Thymus (tissue), 11 donors: ENCODE results near the gene NPW. TPM values are rescaled to one million over a fixed set of nuclear protein-coding genes. Genes with fewer than 3 reads are reported as not detected.

Experiments used
- DNase-seq, 9 donors: peaks; one replicate each; pipeline ENCODE4 v3.0.0-alpha.2; 2013; ENCODE audit warnings: low spot score in 9 of 9, low read depth in 6 of 9, missing footprints in 1 of 9
- H3K27ac ChIP-seq, 2 donors: one replicate each; pipeline ENCODE4 v1.5.1; 2013; ENCODE audit warnings: control low read depth in 1 of 2, low read depth in 1 of 2, low read length in 1 of 2, mild to moderate bottlenecking in 1 of 2, moderate library complexity in 1 of 2
- H3K27me3 ChIP-seq, 2 donors: one replicate each; pipeline ENCODE4 v1.5.1; 2013; ENCODE audit warnings: low read length in 1 of 2; ENCODE audit not compliant: control insufficient read depth in 2 of 2, insufficient read depth in 1 of 2
- H3K36me3 ChIP-seq, 2 donors: one replicate each; pipeline ENCODE4 v1.5.1; 2013; ENCODE audit warnings: low read length in 1 of 2, mild to moderate bottlenecking in 1 of 2, moderate library complexity in 1 of 2; ENCODE audit not compliant: control insufficient read depth in 2 of 2, insufficient read depth in 2 of 2
- H3K4me1 ChIP-seq, 2 donors: one replicate each; pipeline ENCODE4 v1.5.1; 2013; ENCODE audit warnings: low read length in 2 of 2; ENCODE audit not compliant: control insufficient read depth in 2 of 2, insufficient read depth in 2 of 2
- H3K4me3 ChIP-seq, 2 donors: one replicate each; pipeline ENCODE4 v1.5.1; 2013; ENCODE audit warnings: low read length in 2 of 2, control low read depth in 1 of 2, mild to moderate bottlenecking in 1 of 2
- H3K9me3 ChIP-seq, 2 donors: one replicate each; pipeline ENCODE4 v1.5.1; 2013; ENCODE audit warnings: low read length in 1 of 2, mild to moderate bottlenecking in 1 of 2; ENCODE audit not compliant: control insufficient read depth in 2 of 2, insufficient read depth in 1 of 2
- WGBS: extraction: QIAGEN DNeasy Blood & Tissue Kit; methylation state at CpG from one replicate; pipeline ENCODE4 v1.1.7; 2013; 5-methylcytosine and 5-hydroxymethylcytosine counted together
- polyA plus RNA-seq: library from polyadenylated mRNA; stranded (reverse); fragments of 200-250 nt; gene quantifications from one replicate; pipeline ENCODE4 v1.2.3, GENCODE V29; 2013
- total RNA-seq: library from RNA; stranded (reverse); fragments of 120-200 nt; gene quantifications from one replicate; pipeline ENCODE4 v1.2.4, GENCODE V29; 2013
- donor health status: healthy.

Gene NPW
- total and polyA plus RNA-seq, 2 donors = 0.66 to 1.2 TPM

GRCh38 chr16:1982991-1983543, 36.5 kb upstream of the NPW start:
- peaks cover 60 to 78% of the 10 kb centered on the region in 2 donors for H3K27me3 ChIP-seq
- no peak for DNase-seq
- H3K9me3 ChIP-seq = peaks cover 2 to 25% of the 10 kb centered on the region in 2 donors
- peaks cover 16 to 17% of the 10 kb centered on the region in 2 donors for H3K36me3 ChIP-seq
- H3K4me3 ChIP-seq = peak overlapping the region in 1 of 2 donors; percentile 80
- no peak overlapping the region for H3K27ac ChIP-seq
- 28% methylated on average over 19 of the region's 19 CpGs for WGBS
- peaks cover 10 to 22% of the 10 kb centered on the region in 2 donors for H3K4me1 ChIP-seq

- WGBS = under 1% methylated on average over 109 of the region's 109 CpGs
- DNase-seq = peak in 2 of 9 donors; percentile 41 to 64
- H3K4me1 ChIP-seq = peaks cover 10 to 22% of the 10 kb centered on the region in 2 donors
- peak within 1 kb of the TSS; percentile 47 to 80 for H3K4me3 ChIP-seq
- peak within 1 kb of the TSS in 1 of 2 donors; percentile 54 for H3K27ac ChIP-seq
- peaks cover 61 to 78% of the 10 kb centered on the region in 2 donors for H3K27me3 ChIP-seq
- H3K36me3 ChIP-seq = peaks cover 10% of the 10 kb centered on the region in 2 donors
- peaks cover 2 to 26% of the 10 kb centered on the region in 2 donors for H3K9me3 ChIP-seq
Observed at GRCh38 chr16:1983544-1984346, 35.8 kb upstream of the NPW start, which contains the start of gene GFER. GFER (plus strand) TSS chr16:1984193; CDS start chr16:1984219, 26 bp downstream.

- peaks cover 10 to 25% of the 10 kb centered on the region in 2 donors for H3K4me1 ChIP-seq
- peak overlapping the region in 1 of 2 donors; percentile 54 for H3K27ac ChIP-seq
Observed at GRCh38 chr16:1984347-1985225, 35.0 kb upstream of the NPW start.

GRCh38 chr16:1985466-1986150, 34.0 kb upstream of the NPW start:
- no peak overlapping the region for H3K4me3 ChIP-seq
- DNase-seq = no peak
- H3K4me1 ChIP-seq = peaks cover 15 to 28% of the 10 kb centered on the region in 2 donors
- WGBS = 98% methylated on average over 14 of the region's 14 CpGs
- H3K27ac ChIP-seq = no peak overlapping the region
- peaks cover 8 to 9% of the 10 kb centered on the region in 2 donors for H3K36me3 ChIP-seq
- H3K9me3 ChIP-seq = peaks cover 0 to 26% of the 10 kb centered on the region in 2 donors
- peaks cover 61 to 76% of the 10 kb centered on the region in 2 donors for H3K27me3 ChIP-seq

More at GRCh38 chr16:1984347-1985225, 35.0 kb upstream of the NPW start:
- H3K36me3 ChIP-seq = peaks cover 8 to 9% of the 10 kb centered on the region in 2 donors
- DNase-seq = peak in 1 of 9 donors; percentile 20
- H3K27me3 ChIP-seq = peaks cover 61 to 78% of the 10 kb centered on the region in 2 donors
- peak overlapping the region; percentile 47 to 80 for H3K4me3 ChIP-seq
- peaks cover 0 to 34% of the 10 kb centered on the region in 2 donors for H3K9me3 ChIP-seq
- WGBS = 18% methylated on average over 58 of the region's 58 CpGs

- Histone ChIP-seq H3K4me3 (no peak overlapping the region), H3K9me3 (peaks cover 0 to 16% of the 10 kb centered on the region in 2 donors), H3K27me3 (peaks cover 58 to 74% of the 10 kb centered on the region in 2 donors), H3K27ac (no peak overlapping the region), H3K4me1 (peaks cover 20 to 39% of the 10 kb centered on the region in 2 donors), H3K36me3 (peaks cover 8 to 9% of the 10 kb centered on the region in 2 donors)
- 98% methylated on average over 10 of the region's 10 CpGs for WGBS
- DNase-seq = no peak
Observed at GRCh38 chr16:1987198-1987597, 32.4 kb upstream of the NPW start.

GRCh38 chr16:1989209-1990100, 30.1 kb upstream of the NPW start, which contains the start of gene SYNGR3:
SYNGR3 (plus strand) TSS chr16:1989970; CDS start chr16:1990103, 133 bp downstream.
- Histone ChIP-seq H3K36me3 (peaks cover 8 to 9% of the 10 kb centered on the region in 2 donors), H3K4me3 (peak within 1 kb of the TSS in 1 of 2 donors; percentile 38), H3K27ac (no peak within 1 kb of the TSS), H3K9me3 (peaks cover 1 to 13% of the 10 kb centered on the region in 2 donors), H3K4me1 (peaks cover 18 to 30% of the 10 kb centered on the region in 2 donors), H3K27me3 (peaks cover 46 to 72% of the 10 kb centered on the region in 2 donors)
- DNase-seq = no peak
- WGBS = 10% methylated on average over 67 of the region's 67 CpGs

- H3K27me3 ChIP-seq = peaks cover 46 to 66% of the 10 kb centered on the region in 2 donors
- 3% methylated on average over 25 of the region's 25 CpGs for WGBS
- no peak for DNase-seq
- H3K36me3 ChIP-seq = peaks cover 8 to 9% of the 10 kb centered on the region in 2 donors
- peak overlapping the region in 1 of 2 donors; percentile 38 for H3K4me3 ChIP-seq
- H3K9me3 ChIP-seq = peaks cover 1 to 13% of the 10 kb centered on the region in 2 donors
- H3K27ac ChIP-seq = no peak overlapping the region
- H3K4me1 ChIP-seq = peaks cover 13 to 24% of the 10 kb centered on the region in 2 donors
Observed at GRCh38 chr16:1990101-1990350, 29.6 kb upstream of the NPW start.
